GM12874 (cell line): ENCODE measurements around the gene ARHGAP24.

ENCODE experiments used
- TF ChIP-seq, protein P1 (sequence below): IDR thresholded peaks from 2 replicates; pipeline ENCODE4 v1.5.1; 2011; ENCODE audit warnings: low read depth, mild to moderate bottlenecking, control low read depth, low read length, moderate library complexity; ENCODE audit not compliant: insufficient read depth

ARHGAP24 gene

DNA sequence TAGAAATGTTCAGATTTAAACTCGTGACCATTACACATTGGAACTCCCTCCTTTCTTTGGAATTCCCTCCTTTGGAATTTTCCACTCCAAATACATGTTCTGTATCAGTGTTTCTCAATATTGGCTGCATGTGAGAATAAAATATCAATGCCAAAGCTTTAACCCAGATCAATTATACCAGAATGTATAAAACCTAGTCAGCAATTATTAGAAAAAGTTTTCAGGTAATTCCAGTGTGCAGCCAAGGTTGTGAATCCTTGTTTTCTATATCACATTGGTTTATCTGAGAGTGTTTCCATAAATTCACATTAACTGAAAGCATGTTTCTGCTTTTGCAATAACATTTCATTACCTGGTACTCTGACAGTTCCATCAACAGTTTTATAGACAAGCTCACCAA lies 490.6 kb downstream of the ARHGAP24 start:
- TF ChIP-seq, protein P1, sequence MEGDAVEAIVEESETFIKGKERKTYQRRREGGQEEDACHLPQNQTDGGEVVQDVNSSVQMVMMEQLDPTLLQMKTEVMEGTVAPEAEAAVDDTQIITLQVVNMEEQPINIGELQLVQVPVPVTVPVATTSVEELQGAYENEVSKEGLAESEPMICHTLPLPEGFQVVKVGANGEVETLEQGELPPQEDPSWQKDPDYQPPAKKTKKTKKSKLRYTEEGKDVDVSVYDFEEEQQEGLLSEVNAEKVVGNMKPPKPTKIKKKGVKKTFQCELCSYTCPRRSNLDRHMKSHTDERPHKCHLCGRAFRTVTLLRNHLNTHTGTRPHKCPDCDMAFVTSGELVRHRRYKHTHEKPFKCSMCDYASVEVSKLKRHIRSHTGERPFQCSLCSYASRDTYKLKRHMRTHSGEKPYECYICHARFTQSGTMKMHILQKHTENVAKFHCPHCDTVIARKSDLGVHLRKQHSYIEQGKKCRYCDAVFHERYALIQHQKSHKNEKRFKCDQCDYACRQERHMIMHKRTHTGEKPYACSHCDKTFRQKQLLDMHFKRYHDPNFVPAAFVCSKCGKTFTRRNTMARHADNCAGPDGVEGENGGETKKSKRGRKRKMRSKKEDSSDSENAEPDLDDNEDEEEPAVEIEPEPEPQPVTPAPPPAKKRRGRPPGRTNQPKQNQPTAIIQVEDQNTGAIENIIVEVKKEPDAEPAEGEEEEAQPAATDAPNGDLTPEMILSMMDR = no peak

- TF ChIP-seq, protein P1 = no peak
Measured at GRCh38 chr4:85966373-85966772, 491.4 kb downstream of the ARHGAP24 start.

- TF ChIP-seq, protein P1 = no peak
Measured at GRCh38 chr4:85967872-85968271, 492.9 kb downstream of the ARHGAP24 start.

DNA sequence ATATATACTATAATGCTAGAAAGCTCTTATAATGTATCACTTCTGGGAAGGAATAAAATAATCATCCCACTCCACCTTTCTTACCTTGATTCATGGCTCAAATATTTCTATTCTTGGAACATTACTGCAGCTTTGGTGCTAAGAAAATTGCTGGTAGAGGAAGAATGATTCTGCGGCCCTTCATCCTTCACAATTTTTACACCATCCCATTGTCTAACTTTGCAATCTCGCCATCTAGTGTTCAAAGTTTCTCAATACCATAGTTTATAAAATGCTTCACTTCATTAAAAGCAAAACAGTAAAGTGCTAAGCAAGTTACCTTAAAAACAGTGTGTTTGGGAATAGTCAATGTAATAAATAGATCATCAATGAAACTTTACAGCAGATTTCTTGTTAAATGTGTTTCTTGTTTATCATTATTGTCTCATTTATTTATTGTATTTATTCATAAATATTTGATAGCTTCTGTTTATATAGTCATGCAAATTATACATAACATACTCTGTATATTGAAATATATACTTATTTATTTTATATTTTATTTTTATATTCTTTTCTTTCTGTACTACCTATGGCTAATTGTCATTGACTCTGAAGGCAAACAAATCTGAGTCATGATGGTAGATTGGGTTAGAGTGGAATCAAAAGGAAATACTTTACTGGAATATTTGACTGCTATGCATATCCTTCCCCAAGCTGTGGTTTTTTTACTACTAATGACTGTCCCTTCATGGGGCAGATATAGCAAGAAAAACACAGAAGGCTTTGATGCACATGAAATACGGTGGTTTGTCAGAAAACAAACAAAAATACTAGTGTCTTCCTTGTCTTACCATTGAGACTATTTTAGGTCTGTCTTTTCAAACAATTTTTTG lies 494.2 kb downstream of the ARHGAP24 start:
- TF ChIP-seq, protein P1 = peak; percentile 21; the same call in 1 of the 2 replicates

GRCh38 chr4:85970535-85970934 lies 495.6 kb downstream of the ARHGAP24 start:
- TF ChIP-seq, protein P1 = no peak

GRCh38 chr4:85979276-85979675 lies 504.3 kb downstream of the ARHGAP24 start:
- TF ChIP-seq, protein P1 = no peak

- TF ChIP-seq, protein P1 = no peak
Measured at GRCh38 chr4:85986266-85986665, 511.3 kb downstream of the ARHGAP24 start.
